ENCODE measurements around the gene PTCH2. TPM values are rescaled to one million over a fixed set of nuclear protein-coding genes. Genes with fewer than 3 reads are reported as not detected.

PTCH2 gene
- total and polyA plus RNA-seq, 2 of the 13 experiments (the other 11 are each of a cell fraction or from before 2014, with no cell fraction given): 0.60 to 1.5 TPM

GRCh38 chr1:44807364-44808062, 35.5 kb downstream of the PTCH2 start (continued):
- TF ChIP-seq, protein P1, sequence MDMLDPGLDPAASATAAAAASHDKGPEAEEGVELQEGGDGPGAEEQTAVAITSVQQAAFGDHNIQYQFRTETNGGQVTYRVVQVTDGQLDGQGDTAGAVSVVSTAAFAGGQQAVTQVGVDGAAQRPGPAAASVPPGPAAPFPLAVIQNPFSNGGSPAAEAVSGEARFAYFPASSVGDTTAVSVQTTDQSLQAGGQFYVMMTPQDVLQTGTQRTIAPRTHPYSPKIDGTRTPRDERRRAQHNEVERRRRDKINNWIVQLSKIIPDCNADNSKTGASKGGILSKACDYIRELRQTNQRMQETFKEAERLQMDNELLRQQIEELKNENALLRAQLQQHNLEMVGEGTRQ (IDR thresholded peaks at IDR 0.05; ENCODE audit: low read depth, low read length): no peak; the same call in 1 of the 2 replicates
- TF ChIP-seq, protein P1 (CRISPR knock-in tag; IDR thresholded peaks at IDR 0.05; ENCODE audit: borderline replicate concordance): no peak
- TF ChIP-seq ZNF557 (CRISPR knock-in tag; IDR thresholded peaks at IDR 0.05): peak; percentile 65; the same call in 1 of the 2 replicates
- no peak; the same call in 1 of the 2 replicates for TF ChIP-seq EED (CRISPR knock-in tag; IDR thresholded peaks at IDR 0.05)
- peak; percentile 49; the same call in 1 of the 2 replicates for TF ChIP-seq ZNF331 (CRISPR knock-in tag; IDR thresholded peaks at IDR 0.05)
- peak; percentile 19; the same call in 1 of the 2 replicates for TF ChIP-seq ZNF460 (CRISPR knock-in tag; IDR thresholded peaks at IDR 0.05; ENCODE audit: borderline replicate concordance)
- peak; percentile 49; the same call in 1 of the 2 replicates for TF ChIP-seq AKAP8 (CRISPR knock-in tag; IDR thresholded peaks at IDR 0.05)
- TF ChIP-seq, protein P2, sequence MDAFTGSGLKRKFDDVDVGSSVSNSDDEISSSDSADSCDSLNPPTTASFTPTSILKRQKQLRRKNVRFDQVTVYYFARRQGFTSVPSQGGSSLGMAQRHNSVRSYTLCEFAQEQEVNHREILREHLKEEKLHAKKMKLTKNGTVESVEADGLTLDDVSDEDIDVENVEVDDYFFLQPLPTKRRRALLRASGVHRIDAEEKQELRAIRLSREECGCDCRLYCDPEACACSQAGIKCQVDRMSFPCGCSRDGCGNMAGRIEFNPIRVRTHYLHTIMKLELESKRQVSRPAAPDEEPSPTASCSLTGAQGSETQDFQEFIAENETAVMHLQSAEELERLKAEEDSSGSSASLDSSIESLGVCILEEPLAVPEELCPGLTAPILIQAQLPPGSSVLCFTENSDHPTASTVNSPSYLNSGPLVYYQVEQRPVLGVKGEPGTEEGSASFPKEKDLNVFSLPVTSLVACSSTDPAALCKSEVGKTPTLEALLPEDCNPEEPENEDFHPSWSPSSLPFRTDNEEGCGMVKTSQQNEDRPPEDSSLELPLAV (CRISPR knock-in tag; conservative IDR thresholded peaks at IDR 0.05; ENCODE audit: low read depth): no peak
- no peak for TF ChIP-seq KDM1A (CRISPR knock-in tag; IDR thresholded peaks at IDR 0.05)
- peak; percentile 84 for TF ChIP-seq ARNTL (CRISPR knock-in tag; IDR thresholded peaks at IDR 0.05)
- no peak for TF ChIP-seq TRAFD1 (CRISPR knock-in tag; IDR thresholded peaks at IDR 0.05; ENCODE audit: borderline replicate concordance)
- peak; percentile 88; the same call in 1 of the 2 replicates for TF ChIP-seq ZFP90 (CRISPR knock-in tag; IDR thresholded peaks at IDR 0.05; ENCODE audit: borderline replicate concordance)
- TF ChIP-seq ZNF777 (CRISPR knock-in tag; IDR thresholded peaks at IDR 0.05): peak; percentile 26; the same call in 1 of the 2 replicates
- no peak for TF ChIP-seq ZSCAN5A (CRISPR knock-in tag; IDR thresholded peaks at IDR 0.05; ENCODE audit: borderline replicate concordance)
- TF ChIP-seq IRF2 (CRISPR knock-in tag; IDR thresholded peaks at IDR 0.05): 0 out of 2 replicates have a peak, but pooled peaks have one; percentile 71
- TF ChIP-seq ZNF660 (CRISPR knock-in tag; IDR thresholded peaks at IDR 0.05; ENCODE audit: borderline replicate concordance, low read depth): no peak
- no peak for TF ChIP-seq TEAD2 (CRISPR knock-in tag; IDR thresholded peaks at IDR 0.05)
- TF ChIP-seq ZNF75D (CRISPR knock-in tag; IDR thresholded peaks at IDR 0.05; ENCODE audit: borderline replicate concordance): no peak
- no peak for TF ChIP-seq ZNF367 (CRISPR knock-in tag; IDR thresholded peaks at IDR 0.05; ENCODE audit: borderline replicate concordance)
- TF ChIP-seq MED8 (CRISPR knock-in tag; IDR thresholded peaks at IDR 0.05; ENCODE audit: insufficient replicate concordance): no peak
- TF ChIP-seq FLYWCH1 (CRISPR knock-in tag; IDR thresholded peaks at IDR 0.05): no peak
- TF ChIP-seq, protein P3, sequence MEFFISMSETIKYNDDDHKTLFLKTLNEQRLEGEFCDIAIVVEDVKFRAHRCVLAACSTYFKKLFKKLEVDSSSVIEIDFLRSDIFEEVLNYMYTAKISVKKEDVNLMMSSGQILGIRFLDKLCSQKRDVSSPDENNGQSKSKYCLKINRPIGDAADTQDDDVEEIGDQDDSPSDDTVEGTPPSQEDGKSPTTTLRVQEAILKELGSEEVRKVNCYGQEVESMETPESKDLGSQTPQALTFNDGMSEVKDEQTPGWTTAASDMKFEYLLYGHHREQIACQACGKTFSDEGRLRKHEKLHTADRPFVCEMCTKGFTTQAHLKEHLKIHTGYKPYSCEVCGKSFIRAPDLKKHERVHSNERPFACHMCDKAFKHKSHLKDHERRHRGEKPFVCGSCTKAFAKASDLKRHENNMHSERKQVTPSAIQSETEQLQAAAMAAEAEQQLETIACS (CRISPR knock-in tag; IDR thresholded peaks at IDR 0.05): no peak

Data from HepG2 (cell line).